GM21447 (cell line): ENCODE results near the gene NDUFS1.

ENCODE experiments used
- ATAC-seq: cut with Tn5 transposase; IDR thresholded peaks from one replicate; pipeline ENCODE4 v1.9.1; 2021; ENCODE audit not compliant: unreplicated experiment

NDUFS1 gene

DNA sequence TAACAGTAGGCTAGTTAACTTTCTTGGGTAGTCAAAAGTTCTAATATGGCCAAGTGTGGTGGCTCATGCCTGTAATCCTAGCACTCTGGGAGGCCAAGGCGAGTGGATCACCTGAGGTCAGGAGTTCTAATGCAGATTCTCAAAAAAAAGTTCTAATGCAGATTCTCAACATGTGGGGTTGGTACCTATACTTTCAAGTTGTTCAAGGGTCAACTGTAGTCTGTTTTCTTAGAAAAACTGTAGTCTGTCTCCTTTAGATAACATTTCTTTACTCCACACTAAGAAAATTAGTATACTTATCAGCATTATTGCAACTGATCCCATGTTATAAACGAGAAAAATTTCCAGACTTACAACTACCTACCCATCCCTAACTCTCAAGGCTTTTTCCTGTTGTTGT lies 89.8 kb downstream of the NDUFS1 start:
- ATAC-seq: no peak

DNA sequence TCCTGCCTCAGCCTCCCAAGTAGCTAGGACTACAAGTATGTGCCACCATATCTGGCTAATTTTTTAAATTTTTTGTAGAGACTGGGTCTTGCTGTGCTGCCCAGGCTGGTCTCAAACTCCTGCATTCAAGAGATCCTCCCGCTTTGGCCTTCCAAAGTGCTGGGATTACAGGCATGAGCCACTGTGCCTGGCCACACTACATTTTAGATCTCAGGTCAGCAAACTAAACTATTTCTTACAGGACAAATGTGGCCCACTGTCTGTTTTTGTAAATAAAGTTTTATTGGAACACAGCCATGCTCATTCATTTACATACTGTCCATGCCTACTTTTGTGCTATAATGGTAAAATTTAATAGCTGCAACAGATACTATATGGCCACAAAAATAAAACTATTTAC lies 91.0 kb downstream of the NDUFS1 start:
- ATAC-seq: no peak
